CD4-positive, alpha-beta T cell treated with Interleukin-17A for 4 hours (primary cell): Measurements from ENCODE around the gene DOCK2.
"Not testable (repeated sequence)": the region's sequence is repeated elsewhere in the genome, so short reads cannot be mapped to it uniquely, and the experiment has no call there.

Experiments used
- DNase-seq: peaks from one replicate; pipeline ENCODE4 v3.0.0-alpha.2; 2020; ENCODE audit warnings: mixed read lengths

The DOCK2 gene

DNA sequence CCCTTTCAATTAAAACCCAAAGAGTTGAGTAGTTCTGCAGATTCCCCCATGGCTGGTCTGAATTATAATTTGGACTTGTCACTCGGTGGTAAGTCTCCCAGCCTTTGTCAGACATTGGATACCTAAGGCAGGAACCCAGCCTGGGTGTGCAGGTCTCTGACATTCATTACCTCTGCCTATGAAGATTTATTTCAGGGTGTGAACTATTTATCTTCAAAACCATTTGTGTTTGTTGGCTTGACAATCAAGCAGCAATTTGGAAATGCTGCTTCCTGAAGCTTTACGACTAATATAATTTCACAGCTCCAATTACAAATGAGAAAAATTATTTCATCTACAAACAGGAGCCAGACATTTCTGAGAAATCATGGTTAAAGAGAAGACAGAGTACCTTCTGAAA, 160.5 kb downstream of the DOCK2 start:
- no peak for DNase-seq

DNA sequence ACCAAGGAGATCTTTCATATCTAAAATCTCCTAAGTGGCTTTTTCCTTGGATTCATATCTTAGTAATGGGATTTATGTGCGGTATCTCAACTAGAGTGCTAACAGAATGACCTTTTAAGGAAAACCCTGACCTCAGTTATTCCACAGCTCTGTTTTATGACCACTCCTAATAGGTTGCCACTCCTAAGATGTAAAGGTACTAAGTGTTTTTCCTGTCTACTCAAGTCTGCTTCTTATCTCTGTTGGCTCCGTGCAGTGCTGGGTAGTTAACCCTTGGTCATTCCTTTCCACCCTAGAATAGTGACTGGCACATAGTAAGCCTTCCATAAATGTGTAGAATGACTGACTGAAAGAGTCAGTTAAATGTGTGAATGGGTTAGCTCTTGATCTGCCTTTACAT, 161.4 kb downstream of the DOCK2 start:
- DNase-seq, result no peak

GRCh38 chr5:169798906-169799660, 162.0 kb downstream of the DOCK2 start:
- no peak for DNase-seq

- DNase-seq, result no peak
Observed at GRCh38 chr5:169801324-169801777, 164.3 kb downstream of the DOCK2 start.

- no peak for DNase-seq
Observed at GRCh38 chr5:169801781-169802180, 164.7 kb downstream of the DOCK2 start.

GRCh38 chr5:169803077-169803981, 166.3 kb downstream of the DOCK2 start:
- no peak for DNase-seq

DNA sequence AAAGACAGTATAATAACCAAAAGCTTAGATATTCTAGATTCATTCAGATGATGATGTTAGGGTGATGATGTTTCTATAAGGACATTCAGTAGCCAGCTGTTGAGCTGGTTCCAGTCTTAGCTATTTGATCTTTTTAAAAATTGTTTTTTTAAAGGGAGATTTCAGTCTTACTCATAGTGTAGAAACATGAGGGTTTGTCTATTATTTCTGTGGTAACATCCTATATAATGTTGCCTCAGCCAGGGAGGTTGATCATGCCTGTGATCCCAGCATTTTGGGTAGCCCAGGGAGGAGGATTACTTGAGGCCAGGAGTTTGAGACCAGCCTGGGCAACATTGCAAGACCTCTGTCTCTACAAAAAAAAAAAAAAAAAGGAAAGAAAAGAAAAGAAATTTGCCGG, 167.8 kb downstream of the DOCK2 start:
- no peak for DNase-seq

DNA sequence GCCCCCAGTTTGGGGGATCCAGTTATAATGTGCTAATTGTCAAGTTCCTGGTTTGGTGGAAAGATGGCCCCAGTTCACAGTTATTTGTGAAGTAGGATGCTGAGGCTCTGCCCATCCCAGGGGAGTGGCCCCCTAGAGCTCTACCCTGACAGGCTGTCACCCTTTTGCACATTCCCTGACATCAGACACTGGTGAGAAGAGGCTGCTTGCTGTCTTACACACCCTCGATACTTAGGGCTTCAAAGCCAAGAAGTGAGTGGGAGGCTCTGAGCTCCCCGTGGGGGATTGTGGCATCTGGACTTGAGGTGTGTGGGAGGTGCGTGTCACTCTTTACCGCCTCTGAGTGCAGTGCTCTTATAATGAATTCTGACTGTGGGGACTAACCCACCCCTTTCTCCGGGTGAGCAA, 168.5 kb downstream of the DOCK2 start:
- DNase-seq, result peak; percentile 9

DNA sequence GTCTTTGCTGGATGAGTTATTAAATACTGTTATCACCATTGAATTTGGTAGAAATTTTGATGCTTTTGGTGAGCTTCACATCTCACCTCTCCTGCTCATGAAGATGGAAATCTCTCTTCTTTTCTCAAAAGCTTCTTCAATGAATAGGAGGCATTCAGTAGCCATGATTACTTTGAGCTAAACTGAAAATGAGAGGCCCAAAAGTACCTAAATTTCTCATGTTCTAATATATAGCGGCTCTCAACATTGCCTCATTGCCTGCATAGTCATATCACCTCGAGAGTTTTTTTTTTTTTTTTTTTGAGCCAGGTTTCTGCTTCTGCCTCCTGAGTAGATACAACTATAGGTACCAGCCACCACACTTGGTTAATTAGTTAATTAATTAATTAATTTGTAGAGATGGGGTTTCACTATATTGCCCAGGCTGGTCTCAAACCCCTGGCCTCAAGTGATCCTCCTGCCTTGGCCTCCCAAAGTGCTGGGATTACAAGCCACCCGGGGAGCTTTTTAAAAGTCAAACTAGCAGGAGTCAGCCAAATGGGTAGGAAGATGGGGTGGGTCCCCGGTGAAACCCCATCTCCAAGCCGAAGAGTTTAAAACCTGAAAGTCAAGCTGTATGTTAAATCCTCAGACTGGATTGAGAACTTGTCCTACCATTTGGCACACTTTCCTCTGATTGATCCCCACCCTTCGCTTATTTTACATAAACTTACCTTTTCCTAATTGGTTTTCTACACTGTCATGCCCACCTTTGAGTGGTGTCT, 169.0 kb downstream of the DOCK2 start:
- no peak for DNase-seq

- DNase-seq, result no peak
Observed at GRCh38 chr5:169808118-169808581, 171.1 kb downstream of the DOCK2 start.

DNA sequence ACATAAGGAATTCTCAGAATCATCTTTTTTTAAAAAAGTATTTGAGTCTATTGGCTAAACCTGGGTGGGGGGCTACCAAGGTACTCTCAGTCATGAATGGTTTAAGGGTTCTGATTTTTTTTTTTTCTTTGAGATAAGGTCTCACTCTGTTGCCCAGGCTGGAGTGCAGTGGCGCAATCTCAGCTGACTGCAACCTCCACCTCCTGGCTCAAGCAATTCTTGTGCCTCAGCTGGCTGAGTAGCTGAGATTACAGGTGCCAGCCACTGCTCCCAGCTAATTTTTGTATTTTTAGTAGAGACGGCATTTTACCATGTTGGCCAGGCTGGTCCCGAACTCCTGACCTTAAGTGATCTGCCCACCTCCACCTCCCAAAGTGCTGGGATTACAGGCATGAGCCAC, 171.8 kb downstream of the DOCK2 start:
- DNase-seq, result not testable (repeated sequence)

GRCh38 chr5:169809281-169809680, 172.2 kb downstream of the DOCK2 start:
- DNase-seq, result no peak

DNA sequence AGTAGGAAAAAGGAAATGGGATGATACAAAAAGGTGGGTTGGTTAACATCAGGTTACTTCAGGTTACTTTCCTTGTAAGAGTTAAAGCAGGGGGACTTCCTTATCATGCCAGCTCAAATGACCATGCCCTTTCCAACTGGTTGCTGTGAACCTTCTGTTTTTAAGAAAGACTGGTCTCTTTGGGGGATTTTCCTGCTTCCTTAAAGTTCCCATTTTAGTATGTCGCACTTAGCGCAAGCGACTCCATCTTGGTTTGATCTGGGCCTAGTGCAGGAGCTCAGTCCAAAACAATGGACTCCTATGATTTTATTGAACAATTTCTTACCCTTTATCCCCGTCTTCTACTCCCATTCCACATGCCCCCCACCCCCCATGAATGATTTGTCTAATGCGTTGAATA, 173.4 kb downstream of the DOCK2 start:
- no peak for DNase-seq

DNA sequence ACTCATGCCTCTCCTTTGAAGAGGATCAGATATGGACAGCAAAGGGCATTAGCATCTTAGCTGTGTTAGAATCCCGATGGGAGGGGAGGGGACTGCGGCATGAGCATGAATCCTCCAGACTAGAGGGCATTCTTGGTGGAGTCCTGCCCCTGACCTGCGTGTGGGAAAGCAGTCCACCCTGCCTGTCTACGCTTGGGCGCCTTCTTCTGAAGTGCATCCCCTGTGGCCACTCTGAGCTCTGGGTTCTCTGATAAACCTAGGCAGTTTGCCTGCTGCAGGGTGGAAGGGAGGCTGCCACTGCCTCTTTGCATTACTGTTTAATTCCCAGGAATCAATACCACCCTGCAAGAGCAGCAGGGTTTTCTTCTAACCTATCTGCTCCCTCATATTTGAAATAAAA, 173.9 kb downstream of the DOCK2 start:
- no peak for DNase-seq

- DNase-seq, result no peak
Observed at GRCh38 chr5:169811680-169812079, 174.6 kb downstream of the DOCK2 start.

DNA sequence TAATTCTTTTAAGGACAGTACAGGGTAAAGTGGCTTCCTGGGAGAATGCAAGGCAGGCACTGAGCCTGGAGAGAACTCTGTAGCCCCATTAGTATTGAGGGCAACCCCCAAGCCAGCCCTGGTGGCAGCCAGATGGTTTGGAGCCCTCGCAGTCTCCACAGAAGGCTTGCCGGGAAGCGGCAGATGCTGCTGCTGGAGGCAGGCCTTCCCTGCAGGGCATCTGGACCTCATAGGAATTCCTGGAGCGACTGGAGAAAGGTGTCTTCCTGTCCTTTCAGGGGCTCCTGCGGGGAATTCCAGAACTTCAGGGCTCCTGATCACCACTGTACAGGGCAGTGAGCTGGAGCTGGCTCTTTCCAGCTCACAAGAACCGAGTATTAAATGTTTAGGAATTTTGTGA, 175.7 kb downstream of the DOCK2 start:
- DNase-seq, result no peak

GRCh38 chr5:169814045-169814444, 177.0 kb downstream of the DOCK2 start:
- DNase-seq, result no peak

DNA sequence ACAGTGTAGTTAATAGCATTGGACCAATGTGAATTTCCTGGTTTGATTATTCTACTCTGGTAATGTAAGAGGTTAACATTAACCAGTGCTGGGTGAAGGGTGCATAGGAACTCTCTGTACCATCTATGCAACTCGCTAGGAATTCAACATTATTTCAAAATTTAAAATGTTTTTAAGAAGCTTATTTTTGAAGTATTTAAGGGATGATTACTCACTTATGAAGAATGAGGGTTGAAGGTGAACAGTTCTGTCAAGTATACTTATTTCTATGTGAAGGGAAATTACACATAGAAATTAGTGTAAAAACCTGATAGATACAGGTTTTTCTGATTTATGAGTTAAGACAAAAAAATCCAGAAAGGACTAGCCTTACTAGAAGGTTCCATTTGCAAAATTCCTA, 177.4 kb downstream of the DOCK2 start:
- DNase-seq, result no peak

GRCh38 chr5:169817031-169817430, 180.0 kb downstream of the DOCK2 start:
- no peak for DNase-seq

DNA sequence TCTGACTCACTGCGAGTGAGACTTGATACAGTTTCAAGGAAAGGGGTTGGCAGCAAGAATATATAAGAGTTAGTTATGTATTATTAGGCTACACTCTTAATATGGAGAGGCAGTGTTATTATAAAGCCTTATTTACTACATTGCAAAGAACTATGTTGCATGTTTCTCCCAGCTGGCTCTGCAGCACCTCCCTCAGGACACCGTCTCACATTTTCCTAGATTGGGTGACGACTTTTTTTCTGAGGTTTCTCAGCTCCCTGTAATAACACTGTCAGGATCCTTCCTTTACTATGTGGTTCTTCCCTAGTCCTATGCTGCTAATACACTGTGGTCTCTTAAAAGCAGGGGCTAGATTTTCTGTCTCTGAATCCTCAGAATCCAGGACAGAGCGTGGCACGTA, 189.5 kb downstream of the DOCK2 start:
- DNase-seq, result no peak

- DNase-seq, result no peak
Observed at GRCh38 chr5:169827769-169828168, 190.7 kb downstream of the DOCK2 start.

- DNase-seq, result no peak
Observed at GRCh38 chr5:169828385-169828784, 191.3 kb downstream of the DOCK2 start.

DNA sequence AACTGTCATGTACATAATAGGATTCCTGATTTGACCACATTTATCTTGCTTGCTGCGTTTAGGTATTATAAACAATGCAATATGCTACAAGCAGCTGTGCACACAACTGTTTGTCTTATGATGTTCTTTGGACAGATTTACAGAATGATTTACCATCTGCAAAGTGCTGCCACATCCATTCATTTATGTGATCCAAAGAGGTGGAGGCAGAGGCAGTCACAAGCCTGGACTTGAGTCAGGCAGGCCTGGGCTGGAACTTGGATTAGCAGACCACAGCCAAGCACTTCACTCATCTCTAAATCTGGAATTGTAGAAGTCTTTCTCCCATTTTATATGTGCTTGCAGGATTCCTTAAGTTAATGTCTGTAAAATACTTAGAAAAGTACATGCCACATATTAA, 194.3 kb downstream of the DOCK2 start:
- no peak for DNase-seq
